Activated T-helper 9 cell treated with anti-CD3 and anti-CD28 coated beads, Interleukin-2, amount 50 U/mL, for 16 hours (primary cell): Measurements from ENCODE around the gene ZNF860.
"Not testable (repeated sequence)": the region's sequence is repeated elsewhere in the genome, so short reads cannot be mapped to it uniquely, and the experiment has no call there.

Source experiments
- DNase-seq: peaks from one replicate; pipeline ENCODE4 v3.0.0-alpha.2; 2020; ENCODE audit warnings: low read depth

Gene ZNF860

DNA sequence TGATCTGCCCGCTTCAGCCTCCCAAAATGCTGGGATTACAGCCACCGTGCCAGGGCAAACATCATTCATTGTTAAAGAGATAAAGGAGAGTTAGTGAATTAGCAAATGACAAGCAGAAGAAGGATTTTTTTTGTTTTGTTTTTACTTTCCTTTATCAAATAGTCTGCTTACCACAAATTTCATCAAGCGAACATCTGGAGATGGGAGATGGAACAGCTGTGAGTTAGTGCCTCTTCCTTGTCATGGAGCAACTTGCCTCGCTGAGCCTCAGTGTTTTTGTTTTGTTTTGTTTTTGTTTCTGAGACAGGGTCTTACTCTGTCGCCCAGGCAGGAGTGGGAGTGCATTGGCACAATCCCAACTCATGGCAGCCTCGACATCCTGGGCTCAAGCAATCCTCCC is 15.9 kb downstream of the ZNF860 start:
- no peak for DNase-seq

DNA sequence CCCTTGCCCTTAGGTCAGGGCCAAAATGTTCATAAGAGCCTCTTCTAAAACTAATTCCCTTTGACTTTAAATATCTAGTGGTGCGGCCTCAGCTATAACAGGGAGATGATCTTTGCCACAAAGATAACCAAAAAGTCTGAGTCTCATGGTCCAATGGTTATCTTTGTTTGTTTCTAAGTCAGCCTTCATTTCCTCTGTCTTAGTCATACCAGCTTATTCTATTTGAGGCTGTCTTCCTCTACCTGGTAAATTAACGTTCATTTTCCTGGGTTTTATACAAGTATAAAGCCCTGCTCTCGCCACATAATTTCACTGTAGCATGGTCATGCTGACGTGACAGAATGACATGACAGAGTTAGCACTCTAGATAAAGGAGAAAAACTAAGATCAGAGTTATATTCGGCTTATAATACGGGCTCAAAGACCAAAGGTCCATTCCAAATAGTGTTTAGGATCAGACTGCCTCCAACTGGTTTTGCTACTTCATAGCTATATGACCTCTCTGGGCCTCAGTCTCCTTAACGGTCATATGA is 18.4 kb downstream of the ZNF860 start:
- no peak for DNase-seq

DNA sequence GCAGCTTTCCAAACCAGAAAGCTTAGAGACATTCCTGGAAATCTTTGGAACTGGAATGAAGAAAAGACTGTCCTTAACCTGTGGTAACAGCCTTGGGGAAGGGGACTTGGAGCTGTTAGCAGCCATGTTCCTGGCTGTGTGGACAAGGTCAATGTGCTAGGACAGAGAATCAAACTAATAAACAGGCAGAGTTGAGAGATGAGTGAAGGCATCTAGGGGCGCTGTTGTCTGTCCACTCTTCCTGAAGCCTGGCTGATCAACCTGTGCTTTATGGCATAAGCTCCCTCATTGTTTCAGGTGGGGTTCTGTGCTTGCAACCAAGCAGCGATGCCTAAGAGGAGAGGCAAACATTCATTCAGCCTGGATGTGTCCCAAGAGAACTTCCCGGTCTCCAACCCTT is 19.3 kb downstream of the ZNF860 start:
- no peak for DNase-seq

DNA sequence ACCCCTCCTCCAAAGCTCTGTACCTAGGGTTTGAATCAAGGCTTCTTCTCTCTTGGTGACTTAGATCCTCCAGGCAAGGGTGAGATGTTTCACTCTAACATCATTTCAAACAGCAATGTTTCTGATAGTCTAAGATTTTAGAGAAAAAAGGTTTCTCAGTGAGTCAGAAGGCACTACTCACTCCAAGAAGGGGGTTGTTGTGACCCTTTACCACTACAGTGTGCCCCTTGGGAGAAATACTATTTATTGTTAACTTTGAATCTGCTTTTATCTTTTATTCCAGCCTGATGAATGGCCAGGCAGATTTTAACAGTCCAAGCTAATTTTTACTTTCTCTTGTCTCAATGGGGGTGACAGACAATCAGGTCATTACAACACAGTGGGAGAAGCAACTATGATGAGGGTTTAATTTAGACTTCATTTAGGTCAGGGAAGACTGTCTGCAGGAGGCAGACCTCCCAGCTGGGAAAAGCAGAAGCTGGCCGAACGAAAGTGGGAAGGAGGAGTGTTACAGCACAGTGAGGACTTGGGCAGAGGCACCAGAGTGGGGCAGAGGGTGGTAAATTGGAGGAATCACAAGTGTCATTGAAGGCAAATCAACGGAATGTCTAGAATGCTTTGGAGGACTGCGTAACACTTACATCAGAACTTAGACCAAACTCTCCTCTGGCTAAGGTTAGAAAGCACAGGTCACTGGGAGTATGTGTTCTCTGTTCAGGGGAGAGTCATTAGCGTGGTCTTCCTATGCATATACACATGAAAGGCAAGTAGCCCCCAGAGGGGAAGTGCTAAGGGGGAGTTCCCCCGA is 21.2 kb downstream of the ZNF860 start:
- DNase-seq: no peak

DNA sequence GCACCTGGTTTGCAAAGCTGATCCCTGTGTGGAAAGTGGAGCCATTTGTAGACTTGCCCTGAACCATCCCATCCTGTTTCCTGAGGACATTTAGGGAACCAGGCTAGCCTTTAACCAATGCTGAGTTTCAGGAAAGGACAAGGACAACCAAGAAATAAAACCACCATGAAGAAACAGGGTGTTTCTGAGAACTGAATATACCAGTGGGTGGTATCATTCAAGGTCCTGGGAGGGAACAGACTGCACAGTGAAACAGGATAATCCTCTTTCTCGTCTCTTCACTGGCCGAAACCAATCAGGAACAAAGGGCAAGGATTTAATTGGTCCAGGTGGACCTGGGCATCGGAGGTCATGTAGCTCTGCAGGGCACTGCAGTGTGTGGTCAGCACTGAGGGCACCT is 21.8 kb downstream of the ZNF860 start:
- DNase-seq: no peak

DNA sequence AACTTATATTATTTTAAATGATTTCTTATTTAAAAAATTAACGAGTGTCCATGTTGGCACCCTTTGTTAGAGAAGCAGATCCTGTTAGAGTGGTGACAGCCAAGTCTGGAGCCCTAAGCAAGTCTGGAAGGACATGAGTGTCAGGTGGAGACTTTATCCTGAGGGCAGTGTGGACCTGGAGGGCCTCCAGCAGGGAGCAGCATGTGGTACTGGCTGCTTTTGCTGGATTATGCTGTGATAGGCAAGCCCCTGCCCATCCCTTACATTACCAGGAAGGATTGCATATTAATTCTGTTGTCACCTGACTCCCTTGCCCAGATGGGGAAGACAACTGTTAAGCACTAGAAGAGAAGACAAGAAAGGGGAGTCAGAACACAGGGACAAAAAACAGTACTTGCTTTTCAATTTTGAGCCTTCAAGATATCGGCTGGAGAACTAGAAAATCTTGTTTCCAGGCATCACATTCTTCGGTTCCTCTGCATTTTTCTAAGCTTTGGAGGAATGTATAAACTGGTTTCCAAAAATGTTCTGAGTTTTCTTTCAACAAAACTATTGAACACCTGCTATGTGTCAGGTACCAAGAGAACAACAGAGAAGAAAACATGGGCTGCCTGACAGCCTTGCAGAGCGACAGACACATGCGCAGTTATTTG is 22.7 kb downstream of the ZNF860 start:
- no peak for DNase-seq

DNA sequence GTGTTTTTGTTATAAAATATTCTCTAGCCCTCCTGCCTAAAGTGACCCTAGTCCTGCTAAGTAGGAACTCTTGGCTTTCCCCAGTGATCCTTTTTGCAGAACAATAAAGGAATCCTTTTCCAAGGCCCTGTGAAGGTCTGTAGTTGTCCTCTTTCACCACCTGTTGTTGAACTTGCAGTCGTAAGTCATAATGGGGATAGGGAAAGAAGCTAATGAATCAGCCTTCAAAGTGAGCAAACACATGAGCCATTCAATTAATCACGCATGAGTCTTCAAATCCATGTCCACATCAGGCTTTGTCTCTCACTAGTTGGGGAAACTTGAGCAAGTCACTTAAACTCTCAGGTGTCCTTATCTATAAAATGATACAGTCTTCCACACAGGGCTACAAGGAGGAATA is 27.6 kb downstream of the ZNF860 start:
- no peak for DNase-seq

DNA sequence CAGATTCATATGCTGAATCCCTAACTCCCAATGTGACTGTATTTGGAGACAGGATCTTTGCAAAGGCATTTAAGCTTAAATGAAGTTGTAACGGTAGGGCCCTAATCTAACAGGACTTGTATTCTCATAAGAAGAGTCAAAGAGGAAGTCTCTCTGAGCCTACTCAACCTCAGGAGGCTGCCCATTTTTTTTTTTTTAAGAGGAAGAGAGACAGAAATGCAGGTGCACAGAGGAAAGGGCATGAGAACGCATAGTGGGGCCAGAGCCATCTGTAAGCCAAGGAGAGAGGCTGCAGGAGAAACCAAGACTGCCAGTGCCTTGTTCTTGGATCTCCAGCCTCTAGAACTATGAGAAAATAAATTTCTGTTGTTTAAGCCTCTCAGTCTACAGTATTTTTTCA is 28.4 kb downstream of the ZNF860 start:
- no peak for DNase-seq

DNA sequence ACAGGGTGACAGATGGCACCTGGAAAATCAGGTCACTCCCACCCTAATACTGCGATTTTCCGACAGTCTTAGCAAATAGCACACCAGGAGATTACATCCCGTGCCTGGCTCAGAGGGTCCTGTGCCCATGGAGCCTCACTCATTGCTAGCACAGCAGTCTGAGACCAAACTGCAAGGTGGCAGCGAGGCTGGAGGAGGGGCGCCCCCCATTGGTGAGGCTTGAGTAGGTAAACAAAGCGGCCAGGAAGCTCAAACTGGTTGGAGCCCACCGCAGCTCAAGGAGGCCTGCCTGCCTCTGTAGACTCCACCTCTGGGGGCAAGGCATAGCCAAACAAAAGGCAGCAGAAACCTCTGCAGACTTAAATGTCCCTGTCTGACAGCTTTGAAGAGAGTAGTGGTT is 29.1 kb downstream of the ZNF860 start:
- DNase-seq: not testable (repeated sequence)

DNA sequence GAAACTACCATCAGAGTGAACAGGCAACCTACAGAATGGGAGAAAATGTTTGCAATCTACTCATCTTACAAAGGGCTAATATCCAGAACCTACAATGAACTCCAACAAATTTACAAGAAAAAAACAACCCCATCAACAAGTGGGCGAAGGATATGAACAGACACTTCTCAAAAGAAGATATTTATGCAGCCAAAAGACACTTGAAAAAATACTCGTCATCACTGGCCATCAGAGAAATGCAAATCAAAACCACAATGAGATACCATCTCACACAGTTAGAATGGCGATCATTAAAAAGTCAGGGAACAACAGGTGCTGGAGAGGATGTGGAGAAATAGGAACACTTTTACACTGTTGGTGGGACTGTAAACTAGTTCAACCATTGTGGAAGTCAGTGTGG is 34.1 kb downstream of the ZNF860 start:
- DNase-seq: not testable (repeated sequence)

DNA sequence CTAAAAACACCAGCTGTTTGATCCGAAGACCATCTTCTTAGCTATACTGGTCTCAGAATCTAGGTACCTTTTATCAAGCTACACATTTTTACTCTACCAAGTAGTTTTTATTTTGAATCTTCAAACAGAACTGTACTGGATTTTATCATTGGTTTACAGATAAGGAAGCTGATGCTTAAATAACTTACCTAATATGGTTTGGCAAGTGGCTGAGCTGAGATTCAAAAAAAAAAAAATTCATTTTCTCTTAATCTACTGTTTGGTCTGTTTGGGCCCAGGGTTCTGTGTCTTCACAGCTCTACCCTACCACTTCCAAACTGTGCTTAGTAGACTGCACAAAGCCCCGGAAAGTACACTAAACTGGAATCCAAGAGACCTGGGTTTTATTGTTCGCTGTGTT is 35.7 kb downstream of the ZNF860 start:
- DNase-seq: no peak

DNA sequence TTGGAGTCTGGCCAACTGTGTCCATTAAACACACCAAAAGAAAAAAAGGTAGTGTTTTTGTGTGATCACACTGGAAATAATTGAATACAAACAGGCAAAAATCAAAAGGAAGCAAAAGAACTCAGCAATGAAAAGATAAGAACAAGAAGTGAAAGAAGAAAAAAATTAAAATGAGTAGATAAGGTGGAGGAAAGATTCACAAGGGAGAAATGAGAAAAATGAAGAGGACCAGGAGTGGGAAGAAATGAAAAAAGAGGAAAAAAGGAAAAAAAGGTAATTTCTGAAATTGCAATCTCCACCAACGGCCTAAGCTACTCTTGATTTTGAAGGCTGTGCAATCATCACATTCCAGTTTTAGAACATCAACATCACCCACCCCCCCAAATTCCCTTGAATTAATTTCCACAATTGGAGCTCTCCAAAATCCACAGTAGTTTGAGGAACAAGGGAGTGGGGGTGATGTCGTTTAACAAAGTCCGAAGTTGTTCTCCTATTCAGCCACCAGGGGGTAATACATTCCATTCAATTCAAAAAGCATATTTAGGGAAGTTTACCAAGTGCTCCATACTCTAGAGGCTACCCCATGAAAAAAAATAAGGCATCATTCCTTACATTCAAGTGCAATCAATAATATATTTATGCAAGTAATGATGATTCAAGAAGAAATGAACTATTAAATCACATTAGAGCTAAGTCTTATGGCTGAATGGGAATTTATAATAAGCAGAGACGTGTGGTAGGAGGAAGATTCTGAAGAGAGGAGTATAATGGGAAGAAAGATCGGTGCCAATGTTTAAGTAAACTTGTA is 37.4 kb downstream of the ZNF860 start:
- DNase-seq: no peak

DNA sequence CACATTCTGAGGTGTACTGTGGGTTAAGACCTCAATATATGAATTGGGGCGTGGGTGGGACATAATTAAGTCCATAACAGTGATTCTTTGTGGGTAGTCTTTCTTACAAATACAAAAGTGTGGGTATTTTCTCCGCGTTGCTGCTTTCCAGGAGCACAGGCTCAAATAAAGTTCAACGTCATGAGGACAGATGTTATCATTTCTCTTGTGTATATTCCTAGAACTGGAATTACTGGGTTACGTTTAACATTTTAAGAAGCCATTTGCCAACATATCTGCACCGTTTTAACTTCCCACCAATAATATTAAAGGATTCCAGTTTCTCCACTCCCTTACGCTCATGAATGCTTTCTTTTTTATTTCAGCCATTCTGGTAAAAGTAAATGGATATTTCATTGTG is 39.6 kb downstream of the ZNF860 start:
- DNase-seq: no peak

DNA sequence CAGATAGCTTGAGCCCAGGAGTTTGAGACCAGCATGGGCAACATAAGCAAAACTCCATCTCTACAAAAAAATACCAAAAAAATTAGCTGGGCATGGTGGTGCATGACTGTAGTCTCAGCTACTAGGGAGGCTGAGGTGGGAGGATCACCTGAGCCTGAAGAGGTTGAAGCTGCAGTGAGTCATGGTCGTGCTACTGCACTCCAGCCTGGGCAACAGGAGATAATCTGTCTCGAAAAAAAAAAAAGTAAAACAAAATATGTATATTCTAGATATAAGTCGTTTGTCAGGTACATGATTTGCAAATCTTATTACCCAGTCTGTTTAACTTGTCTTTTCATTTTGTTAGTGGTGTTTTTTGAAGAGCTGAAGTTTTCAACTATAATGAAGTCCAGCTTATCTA is 40.2 kb downstream of the ZNF860 start:
- DNase-seq: no peak

DNA sequence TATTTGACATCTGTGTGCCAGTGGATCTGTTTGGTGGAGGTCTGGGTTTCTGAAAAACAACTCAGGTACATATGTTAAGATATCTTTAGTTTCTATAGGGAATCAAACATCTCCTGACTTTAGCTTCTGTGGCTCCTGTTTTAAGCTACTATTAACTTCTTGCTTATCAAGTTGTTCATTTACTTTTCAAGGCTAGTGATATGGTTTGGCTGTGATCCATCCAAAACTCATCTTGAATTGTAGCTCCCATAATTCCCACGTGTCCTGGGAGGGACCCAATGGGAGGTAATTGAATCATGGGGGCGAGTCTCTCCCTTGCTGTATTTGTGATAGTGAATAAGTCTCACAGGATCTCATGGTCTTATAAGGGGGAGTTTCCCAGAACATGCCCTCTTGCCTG is 41.4 kb downstream of the ZNF860 start:
- no peak for DNase-seq

DNA sequence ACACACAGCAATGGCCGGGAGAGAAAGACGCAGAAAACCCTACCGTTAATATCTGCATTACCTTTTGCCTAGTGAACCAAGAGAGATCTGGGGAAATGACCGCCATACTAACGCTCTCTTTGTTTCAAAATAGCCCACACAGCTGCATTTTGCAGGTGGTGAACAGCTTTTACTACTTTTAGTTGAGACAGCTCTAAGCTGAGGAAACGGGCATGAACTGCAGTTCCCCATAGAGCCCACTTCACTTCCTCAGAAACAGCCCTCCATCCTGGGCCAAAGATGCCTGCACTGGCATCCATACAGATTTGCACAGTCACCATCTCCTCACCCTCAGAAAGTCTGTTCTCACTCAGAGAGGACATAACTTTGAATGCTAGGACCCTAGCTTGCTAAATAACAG is 45.0 kb downstream of the ZNF860 start:
- DNase-seq: no peak

DNA sequence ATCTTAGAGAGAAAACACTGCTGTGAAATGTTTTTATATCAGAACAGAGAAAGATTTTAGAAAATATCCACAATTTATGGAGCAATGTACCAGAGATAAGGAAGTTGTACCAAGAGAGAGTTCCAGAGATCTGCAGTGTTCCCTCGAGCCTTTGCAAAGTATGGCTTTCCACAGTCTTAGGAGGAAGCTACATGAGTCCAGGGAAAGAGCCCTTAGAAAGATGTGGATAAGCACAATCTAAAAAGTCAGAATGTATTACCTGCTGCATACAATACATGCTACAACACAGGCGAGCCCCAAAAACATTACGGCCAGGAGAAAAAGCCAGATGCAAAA is 56.4 kb downstream of the ZNF860 start:
- no peak for DNase-seq

DNA sequence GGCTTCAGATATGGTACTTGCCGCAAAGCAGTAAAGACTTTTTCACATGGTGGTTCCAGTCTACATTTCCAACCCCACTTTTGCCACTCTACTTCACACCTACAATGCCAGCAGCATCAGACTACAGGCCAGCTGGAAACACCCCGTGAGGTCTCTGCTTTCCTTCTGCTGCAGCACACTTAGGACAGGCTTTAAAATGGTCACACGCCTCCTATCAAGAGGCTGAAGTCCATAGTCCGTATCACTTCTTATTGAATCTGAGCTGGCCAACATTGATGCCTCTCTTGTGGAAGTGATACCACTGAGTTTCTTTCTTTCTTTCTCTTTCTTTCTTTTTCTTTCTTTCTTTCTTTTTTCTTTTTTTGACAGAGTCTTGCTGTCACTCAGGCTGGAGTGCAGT is 59.8 kb downstream of the ZNF860 start:
- DNase-seq: no peak
